GM23338 (cell line): ENCODE results near the gene LPO. TPM values are rescaled to one million over a fixed set of nuclear protein-coding genes. Genes with fewer than 3 reads are reported as not detected.
A peak's percentile ranks its signal among the peaks of the same experiment; 100 is the strongest.

Experiments used
- ATAC-seq: fragments of 200-7000 bp; cut with Tn5 transposase; 3 replicates; pipeline ENCODE4 v1.9.1; 2020
- DNase-seq: peaks from one replicate; pipeline ENCODE4 v3.0.0-alpha.2; 2015; ENCODE audit warnings: low spot score
- H2AFZ ChIP-seq: fragments of 200-600 bp; sonication (generic); 2 replicates; pipeline ENCODE4 v1.8.0; 2016; ENCODE audit warnings: antibody characterized with exemption, mild to moderate bottlenecking, moderate library complexity
- H3F3A ChIP-seq: fragments of 200-600 bp; sonication (generic); replicated peaks from 2 replicates; pipeline ENCODE4 v1.8.0; 2017; ENCODE audit warnings: antibody characterized with exemption, mixed run types, low read depth
- H3K27ac ChIP-seq: fragments of 200-600 bp; sonication (generic); 2 replicates; pipeline ENCODE4 v1.6.1; 2016; ENCODE audit warnings: low read depth
- H3K27me3 ChIP-seq: fragments of 200-600 bp; sonication (generic); 2 replicates; pipeline ENCODE4 v1.8.0; 2016; ENCODE audit warnings: mild to moderate bottlenecking, mixed run types, moderate library complexity; ENCODE audit not compliant: insufficient read depth
- H3K36me3 ChIP-seq: fragments of 200-600 bp; sonication (generic); 2 replicates; pipeline ENCODE4 v1.8.0; 2016; ENCODE audit warnings: mild to moderate bottlenecking; ENCODE audit not compliant: insufficient read depth
- H3K4me1 ChIP-seq: fragments of 200-600 bp; sonication (generic); 2 replicates; pipeline ENCODE4 v1.8.0; 2016; ENCODE audit warnings: mild to moderate bottlenecking, moderate library complexity; ENCODE audit not compliant: insufficient read depth
- H3K4me2 ChIP-seq: fragments of 200-600 bp; sonication (generic); 2 replicates; pipeline ENCODE4 v1.7.1; 2017; ENCODE audit warnings: mixed run types
- H3K4me3 ChIP-seq: fragments of 200-600 bp; sonication (generic); 2 replicates; pipeline ENCODE4 v1.6.1; 2016; ENCODE audit warnings: mixed run types
- H3K79me2 ChIP-seq: fragments of 200-600 bp; sonication (generic); replicated peaks from 2 replicates; pipeline ENCODE4 v1.8.0; 2017; ENCODE audit warnings: mild to moderate bottlenecking; ENCODE audit not compliant: insufficient read depth
- H3K9me2 ChIP-seq: fragments of 200-600 bp; sonication (generic); 2 replicates; pipeline ENCODE4 v1.8.0; 2017; ENCODE audit not compliant: insufficient read depth
- H4K20me1 ChIP-seq: fragments of 200-600 bp; sonication (generic); replicated peaks from 2 replicates; pipeline ENCODE4 v1.8.0; 2017; ENCODE audit warnings: mild to moderate bottlenecking; ENCODE audit not compliant: insufficient read depth
- H3K27ac Mint-ChIP-seq: 2 replicates; pipeline ENCODE4 v1.8.0; 2020; ENCODE audit warnings: inconsistent platforms, mild to moderate bottlenecking, moderate library complexity, mixed read lengths
- H3K27me3 Mint-ChIP-seq: 3 replicates; pipeline ENCODE4 v1.8.0; 2022; ENCODE audit warnings: low read depth, mild to moderate bottlenecking, moderate library complexity, mixed read lengths, inconsistent platforms; ENCODE audit not compliant: insufficient read depth, poor library complexity
- H3K36me3 Mint-ChIP-seq: 3 replicates; pipeline ENCODE4 v1.8.0; 2021; ENCODE audit warnings: low read depth, mild to moderate bottlenecking, inconsistent platforms, moderate library complexity, mixed read lengths
- H3K4me1 Mint-ChIP-seq: 3 replicates; pipeline ENCODE4 v1.8.0; 2020; ENCODE audit warnings: mild to moderate bottlenecking, inconsistent platforms, mixed read lengths
- H3K4me3 Mint-ChIP-seq: 3 replicates; pipeline ENCODE4 v1.8.0; 2021; ENCODE audit warnings: moderate library complexity, mild to moderate bottlenecking, inconsistent platforms, mixed read lengths
- H3K9me3 Mint-ChIP-seq: 3 replicates; pipeline ENCODE4 v1.8.0; 2020; ENCODE audit warnings: moderate library complexity, mild to moderate bottlenecking, inconsistent platforms, mixed read lengths
- CREB1 ChIP-seq: fragments of 250-450 bp; sonication (Bioruptor Pico); IDR thresholded peaks from 2 replicates; pipeline ENCODE4 v1.5.0; 2020; ENCODE audit warnings: low read depth, mild to moderate bottlenecking, moderate library complexity
- CTCF ChIP-seq, 2 experiments: fragments of 200-600 bp in 1 of 2; sonication (generic) in 1 of 2; conservative IDR thresholded peaks; 2 replicates each; pipeline versions ENCODE4 v1.5.1 to v1.6.1; 2016 to 2017; ENCODE audit warnings: antibody characterized with exemption in 2 of 2, low read depth in 2 of 2, mild to moderate bottlenecking in 2 of 2, moderate library complexity in 1 of 2
- ETS1 ChIP-seq: IDR thresholded peaks from 2 replicates; pipeline ENCODE4 v1.6.1; 2016; ENCODE audit warnings: antibody characterized with exemption
- EZH2 ChIP-seq: fragments of 200-600 bp; sonication (generic); IDR thresholded peaks from one replicate; pipeline ENCODE4 v1.8.0; 2017; ENCODE audit warnings: antibody characterized with exemption, mild to moderate bottlenecking, low read depth; ENCODE audit not compliant: unreplicated experiment
- EZH2phosphoT487 ChIP-seq: fragments of 200-600 bp; sonication (generic); IDR thresholded peaks from one replicate; pipeline ENCODE4 v1.8.1; 2018; ENCODE audit warnings: antibody characterized with exemption; ENCODE audit not compliant: unreplicated experiment
- JUNB ChIP-seq: IDR thresholded peaks from one replicate; pipeline ENCODE4 v1.6.1; 2016; ENCODE audit warnings: antibody characterized with exemption; ENCODE audit not compliant: unreplicated experiment
- NANOG ChIP-seq: IDR thresholded peaks from 2 replicates; pipeline ENCODE4 v1.6.1; 2016; ENCODE audit warnings: antibody characterized with exemption, borderline replicate concordance
- POLR2AphosphoS5 ChIP-seq: IDR thresholded peaks from 2 replicates; pipeline ENCODE4 v1.6.1; 2016; ENCODE audit warnings: antibody characterized with exemption, low read depth
- REST ChIP-seq: IDR thresholded peaks from one replicate; pipeline ENCODE4 v1.6.1; 2018; ENCODE audit warnings: antibody characterized with exemption; ENCODE audit not compliant: unreplicated experiment
- STAT1 ChIP-seq: IDR thresholded peaks from one replicate; pipeline ENCODE4 v1.6.1; 2016; ENCODE audit warnings: antibody characterized with exemption; ENCODE audit not compliant: unreplicated experiment
- ZNF114 ChIP-seq: fragments of 250-450 bp; sonication (Bioruptor Pico); IDR thresholded peaks from 2 replicates; pipeline ENCODE4 v1.5.0; 2020; ENCODE audit warnings: mild to moderate bottlenecking, moderate library complexity
- ZNF331 ChIP-seq: fragments of 250-450 bp; sonication (Bioruptor Pico); IDR thresholded peaks from 2 replicates; pipeline ENCODE4 v1.5.0; 2020; ENCODE audit warnings: low read depth, mild to moderate bottlenecking, moderate library complexity
- ZNF462 ChIP-seq: fragments of 250-450 bp; sonication (Bioruptor Pico); IDR thresholded peaks from 2 replicates; pipeline ENCODE4 v1.5.0; 2020; ENCODE audit warnings: mild to moderate bottlenecking, moderate library complexity
- polyA plus RNA-seq: library from polyadenylated mRNA; unstranded; fragments of >200 nt; fragmentation: Nextera tagmentation; extraction: Ambion mirVana; gene quantifications from 2 replicates; pipeline ENCODE4 v1.2.1, GENCODE V29; 2016
- total RNA-seq: library from RNA; depleted of rRNA; stranded (reverse); fragments of >200 nt; shearing (Covaris generic); gene quantifications from 2 replicates; pipeline ENCODE4 v1.2.3, GENCODE V29; 2014

Gene LPO
- total and polyA plus RNA-seq, 2 experiments from 2014 or later, result 0.13 to 0.35 TPM

- Mint-ChIP-seq H3K4me3 (no peak overlapping the region), H3K9me3 (no peaks in the 10 kb centered on the region), H3K36me3 (no peaks in the 10 kb centered on the region), H3K4me1 (peaks cover 4% of the 10 kb centered on the region; the same call in 2 of the 3 replicates), H3K27ac (no peak overlapping the region), H3K27me3 (no peaks in the 10 kb centered on the region)
- no peaks in the 10 kb centered on the region for H3K27me3 ChIP-seq
- DNase-seq (no peak), ATAC-seq (no peak)
- H2AFZ ChIP-seq, result peak overlapping the region; percentile 12; the same call in 1 of the 2 replicates
- no peaks in the 10 kb centered on the region for H3K9me2 ChIP-seq
- no peaks in the 10 kb centered on the region for H3K36me3 ChIP-seq
- H3K4me2 ChIP-seq, result no peak overlapping the region
- no peaks in the 10 kb centered on the region for H3F3A ChIP-seq
- H3K79me2 ChIP-seq, result no peaks in the 10 kb centered on the region
- no peaks in the 10 kb centered on the region for H3K4me1 ChIP-seq
- H4K20me1 ChIP-seq, result no peaks in the 10 kb centered on the region
- H3K4me3 ChIP-seq, result no peak overlapping the region
- no peak for TF ChIP-seq CREB1
- no peak for TF ChIP-seq JUNB
- no peak for TF ChIP-seq EZH2phosphoT487
- TF ChIP-seq ZNF331 (CRISPR knock-in tag), result no peak
- no peak for TF ChIP-seq REST
- no peak for TF ChIP-seq ZNF114
- no peak for TF ChIP-seq ETS1
- TF ChIP-seq ZNF462 (CRISPR knock-in tag), result no peak
- TF ChIP-seq EZH2, result no peak
- no peak for TF ChIP-seq STAT1
- no peak for TF ChIP-seq CTCF (conservative IDR thresholded peaks at IDR 0.05; ENCODE audit: low read depth in 2 of 2)
- TF ChIP-seq NANOG, result no peak
- TF ChIP-seq POLR2AphosphoS5, result no peak
- H3K27ac ChIP-seq, result no peak overlapping the region
These were observed 52.9 kb downstream of the LPO start for GRCh38 chr17:58291246-58291645.
